Measurements from ENCODE around the gene POMGNT2. TPM values are rescaled to one million over a fixed set of nuclear protein-coding genes. Genes with fewer than 3 reads are reported as not detected.

Gene POMGNT2
- polyA plus RNA-seq, 1 of the 3 experiments (the other 2 are of a cell fraction): 20.6 TPM

DNA sequence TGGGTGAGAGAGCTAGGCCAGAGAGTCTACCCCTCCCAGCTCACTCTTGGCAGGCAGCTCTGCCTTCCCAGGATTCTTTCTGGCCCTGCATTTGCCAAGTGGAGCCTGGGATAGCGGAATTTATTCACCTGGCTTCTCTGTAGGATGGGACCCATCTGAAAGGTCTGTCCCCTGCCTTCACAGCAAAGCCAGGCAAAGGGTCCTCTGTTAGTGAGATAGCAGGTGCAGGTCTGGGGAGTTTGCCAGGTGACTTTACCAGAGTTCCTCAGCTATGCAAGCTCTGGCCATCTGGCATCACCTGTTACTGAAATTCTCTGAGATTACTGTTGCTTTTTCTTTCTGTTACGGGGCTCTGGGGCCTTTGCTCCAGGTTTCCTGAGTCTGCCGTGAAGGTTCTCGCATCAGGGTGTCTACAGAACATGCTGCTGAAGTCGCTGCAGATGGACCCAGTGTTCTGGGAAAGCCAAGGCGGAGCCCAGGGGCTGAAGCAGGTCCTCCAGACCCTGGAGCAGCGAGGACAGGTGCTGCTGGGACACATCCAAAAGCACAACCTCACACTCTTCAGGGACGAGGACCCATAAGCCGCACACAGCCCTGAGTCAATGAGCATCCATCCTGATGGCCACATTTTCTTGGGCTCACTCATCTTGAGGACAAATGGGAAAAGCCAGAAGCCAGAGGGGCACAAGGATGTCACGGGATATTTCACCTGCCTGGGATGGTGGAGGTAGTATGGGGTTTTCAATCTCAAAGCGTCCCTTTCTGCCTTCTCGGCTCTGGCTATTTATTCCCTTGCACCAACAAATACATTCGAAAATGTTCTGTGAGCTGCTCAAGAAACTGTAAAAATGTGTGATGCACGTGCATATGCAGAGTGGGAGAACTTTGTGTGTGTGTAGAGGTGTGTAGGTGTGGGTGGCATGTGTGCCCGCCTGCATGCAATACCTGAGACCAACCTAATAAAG, 49.8 kb downstream of the POMGNT2 start:
- Histone ChIP-seq H3K27me3 (ENCODE audit: insufficient read depth) (no peaks in the 10 kb centered on the region), H3K9me2 (no peaks in the 10 kb centered on the region), H3K36me3 (replicated peaks in 1 of 2; ENCODE audit: control insufficient read depth in 1 of 2, insufficient read depth in 2 of 2, low read length in 1 of 2) (no peaks in the 10 kb centered on the region), H3K79me2 (ENCODE audit: insufficient read depth) (no peaks in the 10 kb centered on the region), H2AFZ (ENCODE audit: low read depth) (no peak overlapping the region), H3K4me3 (ENCODE audit: low read depth in 2 of 2, low read length in 1 of 2) (no peak overlapping the region), H3K9me3 (no peaks in the 10 kb centered on the region), H3K9ac (no peak overlapping the region), H4K20me1 (ENCODE audit: insufficient read depth) (no peaks in the 10 kb centered on the region), H3K27ac (ENCODE audit: low read depth in 2 of 2, low read length in 1 of 2) (no peak overlapping the region), H3K4me2 (no peak overlapping the region), H3K4me1 (ENCODE audit: control insufficient read depth in 1 of 2, insufficient read depth in 2 of 2, low read depth in 1 of 2, low read length in 1 of 2) (no peaks in the 10 kb centered on the region; a peak in 1 of 4 replicates), H3F3A (replicated peaks; ENCODE audit: insufficient read depth) (no peaks in the 10 kb centered on the region)
- ChIA-PET CTCF (no interaction called here), POLR2A (no interaction called here)
- WGBS (ENCODE audit: low lambda C conversion rate): 36% methylated on average over 14 of the region's 15 CpGs
- TF ChIP-seq ELF1 (IDR thresholded peaks at IDR 0.05): no peak
- TF ChIP-seq RFX5 (IDR thresholded peaks at IDR 0.05; ENCODE audit: low read length): no peak
- TF ChIP-seq, protein P1, sequence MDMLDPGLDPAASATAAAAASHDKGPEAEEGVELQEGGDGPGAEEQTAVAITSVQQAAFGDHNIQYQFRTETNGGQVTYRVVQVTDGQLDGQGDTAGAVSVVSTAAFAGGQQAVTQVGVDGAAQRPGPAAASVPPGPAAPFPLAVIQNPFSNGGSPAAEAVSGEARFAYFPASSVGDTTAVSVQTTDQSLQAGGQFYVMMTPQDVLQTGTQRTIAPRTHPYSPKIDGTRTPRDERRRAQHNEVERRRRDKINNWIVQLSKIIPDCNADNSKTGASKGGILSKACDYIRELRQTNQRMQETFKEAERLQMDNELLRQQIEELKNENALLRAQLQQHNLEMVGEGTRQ (IDR thresholded peaks at IDR 0.05; ENCODE audit: borderline replicate concordance, low read depth, low read length): no peak
- TF ChIP-seq NFIC (IDR thresholded peaks at IDR 0.05; ENCODE audit: borderline replicate concordance): no peak
- TF ChIP-seq EZH2phosphoT487 (IDR thresholded peaks at IDR 0.05; ENCODE audit: borderline replicate concordance, low read depth): no peak
- no peak for TF ChIP-seq CHD2 (IDR thresholded peaks at IDR 0.05; ENCODE audit: low read length, partially characterized antibody)
- TF ChIP-seq YY1 (IDR thresholded peaks at IDR 0.05; ENCODE audit: low read depth): no peak
- TF ChIP-seq, protein P2, sequence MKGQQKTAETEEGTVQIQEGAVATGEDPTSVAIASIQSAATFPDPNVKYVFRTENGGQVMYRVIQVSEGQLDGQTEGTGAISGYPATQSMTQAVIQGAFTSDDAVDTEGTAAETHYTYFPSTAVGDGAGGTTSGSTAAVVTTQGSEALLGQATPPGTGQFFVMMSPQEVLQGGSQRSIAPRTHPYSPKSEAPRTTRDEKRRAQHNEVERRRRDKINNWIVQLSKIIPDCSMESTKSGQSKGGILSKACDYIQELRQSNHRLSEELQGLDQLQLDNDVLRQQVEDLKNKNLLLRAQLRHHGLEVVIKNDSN (IDR thresholded peaks at IDR 0.05; ENCODE audit: borderline replicate concordance, low read depth): no peak
- TF ChIP-seq FOXJ3 (CRISPR knock-in tag; IDR thresholded peaks at IDR 0.05): no peak
- no peak for TF ChIP-seq FOSL2 (IDR thresholded peaks at IDR 0.05; ENCODE audit: borderline replicate concordance, low read depth)
- TF ChIP-seq, protein P3, sequence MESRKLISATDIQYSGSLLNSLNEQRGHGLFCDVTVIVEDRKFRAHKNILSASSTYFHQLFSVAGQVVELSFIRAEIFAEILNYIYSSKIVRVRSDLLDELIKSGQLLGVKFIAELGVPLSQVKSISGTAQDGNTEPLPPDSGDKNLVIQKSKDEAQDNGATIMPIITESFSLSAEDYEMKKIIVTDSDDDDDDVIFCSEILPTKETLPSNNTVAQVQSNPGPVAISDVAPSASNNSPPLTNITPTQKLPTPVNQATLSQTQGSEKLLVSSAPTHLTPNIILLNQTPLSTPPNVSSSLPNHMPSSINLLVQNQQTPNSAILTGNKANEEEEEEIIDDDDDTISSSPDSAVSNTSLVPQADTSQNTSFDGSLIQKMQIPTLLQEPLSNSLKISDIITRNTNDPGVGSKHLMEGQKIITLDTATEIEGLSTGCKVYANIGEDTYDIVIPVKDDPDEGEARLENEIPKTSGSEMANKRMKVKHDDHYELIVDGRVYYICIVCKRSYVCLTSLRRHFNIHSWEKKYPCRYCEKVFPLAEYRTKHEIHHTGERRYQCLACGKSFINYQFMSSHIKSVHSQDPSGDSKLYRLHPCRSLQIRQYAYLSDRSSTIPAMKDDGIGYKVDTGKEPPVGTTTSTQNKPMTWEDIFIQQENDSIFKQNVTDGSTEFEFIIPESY (IDR thresholded peaks at IDR 0.05; ENCODE audit: borderline replicate concordance, low read depth): no peak
- no peak for TF ChIP-seq TAF1 (IDR thresholded peaks at IDR 0.05; ENCODE audit: borderline replicate concordance, low read depth, low read length)
- TF ChIP-seq GABPA (IDR thresholded peaks at IDR 0.05; ENCODE audit: low read depth): no peak
- no peak for TF ChIP-seq EP300 (IDR thresholded peaks at IDR 0.05; ENCODE audit: borderline replicate concordance in 1 of 2, low read depth in 1 of 2, low read length in 1 of 2)
- DNase-seq: no peak
